Measurements from ENCODE around the gene CCDC185. TPM values are rescaled to one million over a fixed set of nuclear protein-coding genes. Genes with fewer than 3 reads are reported as not detected.

Gene CCDC185
- total RNA-seq = not detected

GRCh38 chr1:223393275-223394214, at the start of gene CCDC185:
CCDC185 (plus strand) TSS chr1:223393415; CDS start chr1:223393476, 61 bp downstream.
- no peak for DNase-seq

- no peak for DNase-seq
These were observed 49.5 kb upstream of the CCDC185 start for GRCh38 chr1:223343692-223344091.

- no peak for DNase-seq
These were observed 48.7 kb upstream of the CCDC185 start for GRCh38 chr1:223344491-223344890.

- DNase-seq = no peak
These were observed 47.5 kb upstream of the CCDC185 start for GRCh38 chr1:223345720-223346119.

- DNase-seq = no peak
These were observed 46.9 kb upstream of the CCDC185 start for GRCh38 chr1:223346311-223346710.

GRCh38 chr1:223347583-223347982, 45.6 kb upstream of the CCDC185 start:
- no peak for DNase-seq

- DNase-seq = no peak
These were observed 44.8 kb upstream of the CCDC185 start for GRCh38 chr1:223348439-223348838.

- no peak for DNase-seq
These were observed 44.0 kb upstream of the CCDC185 start for GRCh38 chr1:223349241-223349640.

GRCh38 chr1:223350361-223350908, 42.8 kb upstream of the CCDC185 start:
- no peak for DNase-seq

GRCh38 chr1:223352944-223353343, 40.3 kb upstream of the CCDC185 start:
- no peak for DNase-seq

- no peak for DNase-seq
These were observed 39.3 kb upstream of the CCDC185 start for GRCh38 chr1:223353939-223354338.

- no peak for DNase-seq
These were observed 37.5 kb upstream of the CCDC185 start for GRCh38 chr1:223355699-223356098.

GRCh38 chr1:223358826-223359225, 34.4 kb upstream of the CCDC185 start:
- no peak for DNase-seq

GRCh38 chr1:223363057-223363855, 30.0 kb upstream of the CCDC185 start:
- DNase-seq = no peak

GRCh38 chr1:223363856-223364684, 29.1 kb upstream of the CCDC185 start, which contains the start of gene SUSD4:
SUSD4 (minus strand) TSS chr1:223364176; CDS start chr1:223363425, 751 bp downstream.
- DNase-seq = peak; percentile 43

- no peak for DNase-seq
These were observed 28.4 kb upstream of the CCDC185 start for GRCh38 chr1:223364685-223365382.

- DNase-seq = no peak
These were observed 19.1 kb upstream of the CCDC185 start for GRCh38 chr1:223374064-223374610.

- DNase-seq = no peak
These were observed 14.5 kb upstream of the CCDC185 start for GRCh38 chr1:223378754-223379153.

GRCh38 chr1:223386013-223386412, 7.2 kb upstream of the CCDC185 start:
- no peak for DNase-seq

GRCh38 chr1:223390618-223391017, 2.6 kb upstream of the CCDC185 start:
- no peak for DNase-seq

- DNase-seq = no peak
These were observed 1.0 kb downstream of the CCDC185 start for GRCh38 chr1:223394242-223394641.

All from occipital lobe (tissue), 2 donors.